ENCODE data around the gene TMEM200A. TPM values are rescaled to one million over a fixed set of nuclear protein-coding genes. Genes with fewer than 3 reads are reported as not detected.

Gene TMEM200A
- total RNA-seq, 1 experiment from 2014 or later: 0.10 TPM

DNA sequence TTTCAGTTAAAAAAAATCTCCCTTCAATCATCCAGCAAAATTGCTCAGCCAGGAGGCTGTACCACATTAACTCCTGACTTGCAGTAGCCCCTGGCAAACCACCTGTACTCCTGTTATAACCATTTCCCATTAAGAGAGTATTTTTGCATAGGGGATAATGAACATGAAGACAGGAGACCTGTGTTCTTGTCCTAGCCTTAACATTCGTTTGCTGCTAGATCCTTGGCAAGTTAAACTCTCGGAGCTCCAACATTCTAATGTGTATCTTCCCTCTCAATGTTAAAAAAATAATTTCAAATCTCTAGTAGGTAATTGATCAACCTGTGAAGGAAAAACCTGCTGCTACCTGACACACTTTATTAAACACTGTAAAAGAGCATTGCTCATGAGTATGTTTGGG, 8.4 kb upstream of the TMEM200A start:
- intact Hi-C loops (cut with micrococcal nuclease; ENCODE audit: unreplicated experiment): no loop called here
- no peaks in the 10 kb centered on the region for H3K9me3 ChIP-seq (ENCODE audit: control insufficient read depth, insufficient read depth, low read depth, low read length)
- DNase-seq (ENCODE audit: low read depth, low spot score): no peak
- no peak for TF ChIP-seq POLR2AphosphoS5 (IDR thresholded peaks at IDR 0.05; ENCODE audit: low read depth, low read length)
- no peak for TF ChIP-seq TCF7L2 (IDR thresholded peaks at IDR 0.05; ENCODE audit: low read depth, low read length)
- TF ChIP-seq, protein P1, sequence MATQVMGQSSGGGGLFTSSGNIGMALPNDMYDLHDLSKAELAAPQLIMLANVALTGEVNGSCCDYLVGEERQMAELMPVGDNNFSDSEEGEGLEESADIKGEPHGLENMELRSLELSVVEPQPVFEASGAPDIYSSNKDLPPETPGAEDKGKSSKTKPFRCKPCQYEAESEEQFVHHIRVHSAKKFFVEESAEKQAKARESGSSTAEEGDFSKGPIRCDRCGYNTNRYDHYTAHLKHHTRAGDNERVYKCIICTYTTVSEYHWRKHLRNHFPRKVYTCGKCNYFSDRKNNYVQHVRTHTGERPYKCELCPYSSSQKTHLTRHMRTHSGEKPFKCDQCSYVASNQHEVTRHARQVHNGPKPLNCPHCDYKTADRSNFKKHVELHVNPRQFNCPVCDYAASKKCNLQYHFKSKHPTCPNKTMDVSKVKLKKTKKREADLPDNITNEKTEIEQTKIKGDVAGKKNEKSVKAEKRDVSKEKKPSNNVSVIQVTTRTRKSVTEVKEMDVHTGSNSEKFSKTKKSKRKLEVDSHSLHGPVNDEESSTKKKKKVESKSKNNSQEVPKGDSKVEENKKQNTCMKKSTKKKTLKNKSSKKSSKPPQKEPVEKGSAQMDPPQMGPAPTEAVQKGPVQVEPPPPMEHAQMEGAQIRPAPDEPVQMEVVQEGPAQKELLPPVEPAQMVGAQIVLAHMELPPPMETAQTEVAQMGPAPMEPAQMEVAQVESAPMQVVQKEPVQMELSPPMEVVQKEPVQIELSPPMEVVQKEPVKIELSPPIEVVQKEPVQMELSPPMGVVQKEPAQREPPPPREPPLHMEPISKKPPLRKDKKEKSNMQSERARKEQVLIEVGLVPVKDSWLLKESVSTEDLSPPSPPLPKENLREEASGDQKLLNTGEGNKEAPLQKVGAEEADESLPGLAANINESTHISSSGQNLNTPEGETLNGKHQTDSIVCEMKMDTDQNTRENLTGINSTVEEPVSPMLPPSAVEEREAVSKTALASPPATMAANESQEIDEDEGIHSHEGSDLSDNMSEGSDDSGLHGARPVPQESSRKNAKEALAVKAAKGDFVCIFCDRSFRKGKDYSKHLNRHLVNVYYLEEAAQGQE (IDR thresholded peaks at IDR 0.05; ENCODE audit: insufficient read depth in 1 of 2, low read depth in 2 of 2, low read length in 1 of 2): no peak
- TF ChIP-seq, protein P2, sequence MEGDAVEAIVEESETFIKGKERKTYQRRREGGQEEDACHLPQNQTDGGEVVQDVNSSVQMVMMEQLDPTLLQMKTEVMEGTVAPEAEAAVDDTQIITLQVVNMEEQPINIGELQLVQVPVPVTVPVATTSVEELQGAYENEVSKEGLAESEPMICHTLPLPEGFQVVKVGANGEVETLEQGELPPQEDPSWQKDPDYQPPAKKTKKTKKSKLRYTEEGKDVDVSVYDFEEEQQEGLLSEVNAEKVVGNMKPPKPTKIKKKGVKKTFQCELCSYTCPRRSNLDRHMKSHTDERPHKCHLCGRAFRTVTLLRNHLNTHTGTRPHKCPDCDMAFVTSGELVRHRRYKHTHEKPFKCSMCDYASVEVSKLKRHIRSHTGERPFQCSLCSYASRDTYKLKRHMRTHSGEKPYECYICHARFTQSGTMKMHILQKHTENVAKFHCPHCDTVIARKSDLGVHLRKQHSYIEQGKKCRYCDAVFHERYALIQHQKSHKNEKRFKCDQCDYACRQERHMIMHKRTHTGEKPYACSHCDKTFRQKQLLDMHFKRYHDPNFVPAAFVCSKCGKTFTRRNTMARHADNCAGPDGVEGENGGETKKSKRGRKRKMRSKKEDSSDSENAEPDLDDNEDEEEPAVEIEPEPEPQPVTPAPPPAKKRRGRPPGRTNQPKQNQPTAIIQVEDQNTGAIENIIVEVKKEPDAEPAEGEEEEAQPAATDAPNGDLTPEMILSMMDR (IDR thresholded peaks at IDR 0.05): no peak
- no peak for TF ChIP-seq SIN3A (IDR thresholded peaks at IDR 0.05; ENCODE audit: borderline replicate concordance, insufficient read depth, low read depth, low read length)
- ChIA-PET POLR2A (no interaction called here), CTCF (no interaction called here)
- H3K4me3 ChIP-seq (ENCODE audit: low read depth in 2 of 2, low read length in 2 of 2): no peak overlapping the region
- H3K4me1 ChIP-seq (ENCODE audit: control insufficient read depth, insufficient read depth, low read length): no peaks in the 10 kb centered on the region
- in situ Hi-C loops (cut with HindIII; ENCODE audit: low pct_unique_long_range_greater_than_20kb, low sequenced_read_pairs): no loop called here
- no peak overlapping the region for H3K27ac ChIP-seq (ENCODE audit: low read length)
- no peaks in the 10 kb centered on the region for H3K36me3 ChIP-seq (ENCODE audit: control insufficient read depth, insufficient read depth, low read length)
- BruUV-seq (replicated peaks): no TSS peak
- ATAC-seq: no peak
- no peaks in the 10 kb centered on the region for H3K27me3 ChIP-seq (ENCODE audit: control insufficient read depth, insufficient read depth, low read length)

DNA sequence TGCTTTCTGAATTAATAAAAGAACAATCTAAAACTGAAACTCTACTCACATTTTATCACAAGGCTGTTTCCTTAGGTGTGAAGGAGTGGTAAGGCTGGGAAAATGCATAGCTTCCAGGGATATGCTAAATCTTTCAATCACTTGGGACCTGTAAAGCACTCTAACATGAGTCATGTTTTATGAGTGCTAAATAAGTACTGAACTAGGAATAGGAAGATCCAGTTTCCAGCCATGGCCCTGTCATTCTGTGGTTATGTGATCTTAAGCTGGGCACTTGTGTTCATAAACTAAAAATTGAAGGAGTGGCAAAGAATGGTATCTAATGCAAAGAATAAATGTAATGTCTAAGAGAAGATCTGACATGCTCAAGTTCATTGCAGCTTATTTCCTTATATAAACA, 6.1 kb upstream of the TMEM200A start:
- no TSS peak for BruUV-seq (replicated peaks)
- H3K9me3 ChIP-seq (ENCODE audit: control insufficient read depth, insufficient read depth, low read depth, low read length): no peaks in the 10 kb centered on the region
- DNase-seq (ENCODE audit: low read depth, low spot score): no peak
- ChIA-PET CTCF (no interaction called here), POLR2A (no interaction called here)
- no peak for TF ChIP-seq SIN3A (IDR thresholded peaks at IDR 0.05; ENCODE audit: borderline replicate concordance, insufficient read depth, low read depth, low read length)
- TF ChIP-seq, protein P2 (IDR thresholded peaks at IDR 0.05): no peak
- TF ChIP-seq POLR2AphosphoS5 (IDR thresholded peaks at IDR 0.05; ENCODE audit: low read depth, low read length): no peak
- no peak for TF ChIP-seq TCF7L2 (IDR thresholded peaks at IDR 0.05; ENCODE audit: low read depth, low read length)
- ATAC-seq: no peak
- in situ Hi-C loops (cut with HindIII; ENCODE audit: low pct_unique_long_range_greater_than_20kb, low sequenced_read_pairs) (no loop called here), intact Hi-C loops (cut with micrococcal nuclease; ENCODE audit: unreplicated experiment) (no loop called here)
- H3K4me1 ChIP-seq (ENCODE audit: control insufficient read depth, insufficient read depth, low read length): no peaks in the 10 kb centered on the region
- H3K4me3 ChIP-seq (ENCODE audit: low read depth in 2 of 2, low read length in 2 of 2): no peak overlapping the region
- H3K27me3 ChIP-seq (ENCODE audit: control insufficient read depth, insufficient read depth, low read length): no peaks in the 10 kb centered on the region
- no peak overlapping the region for H3K27ac ChIP-seq (ENCODE audit: low read length)
- no peaks in the 10 kb centered on the region for H3K36me3 ChIP-seq (ENCODE audit: control insufficient read depth, insufficient read depth, low read length)

Measured in Panc1 (cell line).